Measurements from ENCODE around the gene SSRP1. TPM values are rescaled to one million over a fixed set of nuclear protein-coding genes. Genes with fewer than 3 reads are reported as not detected.

The SSRP1 gene
- total RNA-seq, 3 donors from 2014 or later, result 59.5 to 79.3 (median 65.8) TPM

GRCh38 chr11:57312511-57313021 lies 23.1 kb downstream of the SSRP1 start:
- intact Hi-C loops (cut with DNase I, micrococcal nuclease), result no loop called here
- ATAC-seq (no peak), DNase-seq (peak in 2 of 3 donors; percentile 34 to 61)
- H3K9me3 ChIP-seq, result no peaks in the 10 kb centered on the region
- H3K4me3 ChIP-seq, result no peak overlapping the region
- H3K36me3 ChIP-seq (ENCODE audit: low read depth), result peaks cover 6% of the 10 kb centered on the region
- peaks cover 34% of the 10 kb centered on the region for H3K4me1 ChIP-seq (ENCODE audit: low read depth)
- no peak for TF ChIP-seq CTCF (IDR thresholded peaks at IDR 0.05)

DNA sequence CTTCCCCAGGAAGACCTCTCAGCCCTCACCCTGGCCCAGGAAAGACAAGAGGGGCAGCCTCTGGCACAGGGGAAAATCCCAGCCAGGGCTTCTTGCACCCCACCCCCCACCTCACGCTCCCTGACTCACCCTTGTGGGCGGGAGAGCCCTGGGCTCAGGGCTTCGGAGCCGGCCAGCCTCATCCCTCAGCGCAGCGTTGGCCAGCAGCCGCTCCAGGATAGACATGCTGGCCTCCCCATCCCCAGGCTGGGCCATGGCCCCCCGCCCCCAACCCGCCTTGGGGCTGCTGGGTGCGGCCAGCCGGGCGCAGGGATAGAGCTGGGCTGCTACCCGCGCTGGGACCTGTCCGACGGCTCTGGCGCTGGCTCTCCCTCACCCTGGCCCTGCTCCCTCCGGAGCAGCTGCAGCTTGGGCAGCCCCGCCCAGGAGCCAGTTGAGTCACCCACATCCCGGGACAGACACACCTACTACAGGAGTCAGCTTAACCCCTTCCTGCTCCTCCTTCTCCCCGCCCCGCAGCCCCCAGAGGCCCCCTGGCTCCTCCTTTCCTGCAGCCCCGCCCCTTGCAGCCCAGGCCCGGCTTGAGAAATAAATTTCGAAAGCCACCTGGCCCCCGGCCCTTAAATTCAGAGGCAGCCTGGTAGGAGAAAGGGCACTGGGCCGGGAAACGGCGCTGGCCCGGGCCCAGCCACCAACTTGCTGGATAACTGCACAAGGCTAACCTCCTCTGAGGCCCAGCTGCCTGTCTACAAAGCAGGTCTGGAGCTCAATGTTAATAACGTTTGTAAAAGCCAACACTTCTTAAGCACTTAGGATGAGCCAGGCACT lies 24.4 kb downstream of the SSRP1 start:
- no peak for TF ChIP-seq CTCF (IDR thresholded peaks at IDR 0.05)
- Histone ChIP-seq H3K9me3 (no peaks in the 10 kb centered on the region), H3K4me1 (ENCODE audit: low read depth) (peaks cover 27% of the 10 kb centered on the region), H3K36me3 (ENCODE audit: low read depth) (peaks cover 6% of the 10 kb centered on the region), H3K4me3 (no peak overlapping the region)
- intact Hi-C loops (cut with DNase I, micrococcal nuclease), result no loop called here
- peak; percentile 96 for ATAC-seq
- peak; percentile 92 to 95 (median 93) for DNase-seq

DNA sequence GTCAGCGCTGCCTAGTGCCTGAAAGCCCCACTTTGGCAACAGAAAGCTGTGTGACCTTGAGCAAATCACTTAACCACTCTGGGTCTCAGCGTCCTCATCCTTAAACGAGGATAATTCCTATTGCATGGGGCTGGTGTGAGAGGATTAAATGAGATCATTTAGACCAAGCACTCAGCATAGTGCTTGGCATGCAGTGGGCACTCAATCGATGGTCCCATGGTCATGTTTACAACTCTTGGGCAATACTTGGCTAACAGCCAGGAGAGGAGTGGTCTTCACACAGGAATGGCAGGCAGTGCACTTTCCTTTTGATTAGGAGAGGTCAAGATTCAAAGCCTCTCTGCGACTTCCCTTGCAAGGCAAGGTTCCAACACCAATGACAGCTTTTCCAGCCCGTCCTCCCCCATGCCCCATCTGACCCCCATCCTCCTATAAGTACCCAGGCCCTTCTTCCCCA lies 25.0 kb downstream of the SSRP1 start:
- intact Hi-C loops (cut with DNase I, micrococcal nuclease), result no loop called here
- TF ChIP-seq CTCF (IDR thresholded peaks at IDR 0.05), result no peak
- Histone ChIP-seq H3K36me3 (ENCODE audit: low read depth) (peaks cover 6% of the 10 kb centered on the region), H3K4me3 (no peak overlapping the region), H3K4me1 (ENCODE audit: low read depth) (peaks cover 27% of the 10 kb centered on the region), H3K9me3 (no peaks in the 10 kb centered on the region)
- DNase-seq (peak in 1 of 3 donors; percentile 60), ATAC-seq (no peak)

GRCh38 chr11:57310091-57310490 lies 25.6 kb downstream of the SSRP1 start:
- H3K4me1 ChIP-seq (ENCODE audit: low read depth), result peaks cover 27% of the 10 kb centered on the region
- peak in 1 of 3 donors; percentile 46 for DNase-seq
- no peak overlapping the region for H3K4me3 ChIP-seq
- TF ChIP-seq CTCF (IDR thresholded peaks at IDR 0.05), result no peak
- H3K36me3 ChIP-seq (ENCODE audit: low read depth), result peaks cover 6% of the 10 kb centered on the region
- H3K9me3 ChIP-seq, result no peaks in the 10 kb centered on the region
- intact Hi-C loops (cut with DNase I, micrococcal nuclease), result no loop called here
- ATAC-seq, result no peak

DNA sequence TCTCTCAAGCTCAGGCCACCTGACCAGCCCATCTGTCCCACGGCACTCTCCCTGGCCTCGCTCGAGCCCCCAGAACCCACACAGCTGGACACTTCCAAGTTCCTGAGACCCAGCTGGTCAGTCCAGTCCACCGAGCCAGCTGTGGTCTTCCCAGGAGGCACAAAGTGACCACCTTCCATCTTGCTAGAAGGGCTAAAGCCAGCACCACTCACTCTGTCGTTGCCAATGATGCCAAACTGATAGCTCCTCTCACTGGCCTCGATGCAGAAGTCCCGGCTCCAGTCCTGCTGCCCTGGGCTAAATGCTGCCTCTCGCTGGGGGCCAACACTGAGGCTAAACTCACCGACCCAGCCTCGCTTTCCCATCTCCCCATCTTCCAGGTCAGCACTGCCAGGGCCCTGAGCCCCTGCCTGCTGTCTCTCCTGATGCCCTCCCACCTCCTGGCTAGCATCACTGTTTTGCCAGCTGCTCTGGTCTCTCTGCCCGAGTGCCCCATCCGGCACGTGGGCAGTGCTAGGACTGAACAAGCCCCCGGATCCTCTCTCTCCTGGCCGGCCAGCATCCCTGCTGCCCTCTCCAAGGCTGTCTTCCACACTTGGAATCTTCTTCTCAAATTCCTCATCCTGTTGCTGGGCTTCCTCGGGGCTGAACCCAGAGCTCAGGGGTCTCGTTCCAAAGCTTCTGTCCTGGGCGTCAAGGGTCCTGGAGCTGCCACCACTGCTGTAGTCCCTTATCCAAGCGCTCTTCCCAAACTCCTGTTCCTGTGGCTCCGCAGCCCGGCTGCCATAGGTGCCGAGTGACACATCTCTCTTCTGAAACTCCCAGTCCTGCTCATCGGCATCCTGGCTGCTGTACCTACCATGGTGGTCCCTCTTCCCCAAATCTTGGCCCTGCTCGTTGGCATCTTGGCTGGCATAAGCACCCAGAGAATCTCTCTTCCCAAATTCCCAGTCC lies 26.3 kb downstream of the SSRP1 start:
- ATAC-seq (no peak), DNase-seq (peak in 1 of 3 donors; percentile 45)
- TF ChIP-seq CTCF (IDR thresholded peaks at IDR 0.05), result no peak
- peaks cover 33% of the 10 kb centered on the region for H3K4me1 ChIP-seq (ENCODE audit: low read depth)
- H3K36me3 ChIP-seq (ENCODE audit: low read depth), result peaks cover 6% of the 10 kb centered on the region
- no peak overlapping the region for H3K4me3 ChIP-seq
- H3K9me3 ChIP-seq, result no peaks in the 10 kb centered on the region
- intact Hi-C loops (cut with DNase I, micrococcal nuclease), result no loop called here
